Placental pericyte (primary cell): ENCODE measurements around the gene SSX7. TPM values are rescaled to one million over a fixed set of nuclear protein-coding genes. Genes with fewer than 3 reads are reported as not detected.

Experiments used
- small RNA-seq: library from RNA; depleted of rRNA; stranded (forward); fragments of <200 nt; gene quantifications from one replicate; pipeline ENCODE3, GENCODE V24; 2012; ENCODE audit warnings: low replicate concordance
- total RNA-seq: library from RNA; depleted of rRNA; stranded (reverse); fragments of >200 nt; gene quantifications from 2 replicates; pipeline ENCODE4 v1.2.3, GENCODE V29; 2012

The SSX7 gene, protein sequence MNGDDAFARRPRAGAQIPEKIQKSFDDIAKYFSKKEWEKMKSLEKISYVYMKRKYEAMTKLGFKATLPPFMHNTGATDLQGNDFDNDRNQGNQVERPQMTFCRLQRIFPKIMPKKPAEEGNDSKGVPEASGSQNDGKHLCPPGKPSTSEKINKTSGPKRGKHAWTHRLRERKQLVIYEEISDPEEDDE
- total RNA-seq, result not detected in 2 replicates

DNA sequence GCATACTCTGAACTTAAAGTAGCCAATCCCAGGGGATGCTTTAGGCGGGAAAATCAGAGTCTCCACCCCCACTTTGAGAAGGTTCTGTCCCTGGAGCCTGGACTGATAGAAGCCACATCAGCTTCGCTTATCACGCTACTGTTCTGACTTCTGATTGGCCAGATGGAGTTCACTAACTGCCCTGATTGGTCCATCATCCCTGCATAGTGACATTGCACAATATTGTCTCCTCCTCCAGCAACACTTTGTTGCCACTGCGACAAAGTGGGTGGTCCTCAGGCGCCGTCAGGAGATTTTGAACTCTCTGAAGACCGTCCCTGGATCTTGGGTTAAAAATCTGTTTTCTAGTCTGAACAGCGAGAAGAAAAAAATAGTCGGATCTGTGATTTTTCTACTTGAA, at the start of gene SSX7:
Gene SSX7 (minus strand): TSS at position 101 of the 400 bp plus-strand sequence. CDS start 1,428 bp downstream, outside the sequence.

Small RNA genes lying within 50 kb of the gene (small RNA-seq; reads per million reads assigned to genes)
- gene AL450023.3, result not detected
- gene RNA5SP504, result not detected

Other genes with a start within 250 kb of the SSX7 start
- not detected in 2 replicates for gene XAGE1A, start 159.1 kb downstream of the SSX7 start, total RNA-seq
- gene XAGE1B, start 137.8 kb downstream of the SSX7 start, total RNA-seq, result not detected in 2 replicates
- gene SSX2, start 52.3 kb upstream of the SSX7 start, total RNA-seq, result not detected in 2 replicates
- not detected in 2 replicates for gene SSX2B, start 96.4 kb upstream of the SSX7 start, total RNA-seq
- not detected in 2 replicates for gene SPANXN5, start 142.5 kb upstream of the SSX7 start, total RNA-seq
- not detected in 2 replicates for gene XAGE5, start 156.4 kb upstream of the SSX7 start, total RNA-seq
- gene XAGE3, start 213.2 kb upstream of the SSX7 start, total RNA-seq, result not detected in 2 replicates
- gene FAM156B, start 242.4 kb upstream of the SSX7 start, total RNA-seq, result 14.9 and 22.8 TPM in 2 replicates